Dedifferentiated amniotic fluid mesenchymal stem cell (primary cell): ENCODE results near the gene FAM78B.

ENCODE experiments used
- DNase-seq: peaks from one replicate; pipeline ENCODE4 v3.0.0-alpha.2; 2016; ENCODE audit errors: extremely low spot score

Gene FAM78B

DNA sequence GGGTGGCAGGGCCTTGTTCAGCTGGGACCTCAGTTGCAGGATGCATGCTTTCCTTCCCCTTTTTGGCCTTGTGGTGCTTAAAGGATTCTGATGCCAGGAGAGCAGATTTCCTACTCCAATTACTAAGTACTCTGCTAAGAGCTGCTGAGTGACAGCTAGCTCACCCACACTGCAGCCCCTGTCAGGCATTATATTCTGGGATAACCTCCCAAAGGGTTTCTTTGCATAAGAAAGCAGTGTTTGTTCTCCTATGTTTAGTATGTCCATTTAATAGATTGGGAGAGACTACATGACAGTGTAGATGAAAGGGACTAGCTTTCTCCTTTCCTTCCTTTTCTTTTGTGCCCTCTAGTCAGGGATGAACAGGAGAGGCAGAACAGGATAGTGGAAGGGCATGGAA is 100.7 kb downstream of the FAM78B start:
- no peak for DNase-seq

DNA sequence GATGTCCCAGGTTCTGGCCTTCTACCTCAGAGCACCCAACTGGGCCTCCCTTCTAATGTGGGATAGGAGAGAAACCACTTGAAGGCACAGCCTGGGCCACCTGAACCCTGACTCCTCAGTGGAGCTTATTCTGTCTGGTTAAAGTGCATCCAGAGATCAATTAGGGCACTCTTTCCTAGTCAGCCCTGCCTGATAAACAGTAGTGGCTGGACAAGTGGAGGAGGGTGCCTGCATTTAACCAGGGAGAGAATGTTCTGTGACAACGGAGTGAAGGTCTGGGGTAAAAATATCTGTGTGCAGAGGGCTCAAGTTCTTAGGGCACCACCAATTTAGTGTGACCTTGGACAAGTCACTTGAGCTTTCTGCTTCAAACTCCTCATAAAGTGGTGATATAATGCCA is 101.8 kb downstream of the FAM78B start:
- DNase-seq = no peak

DNA sequence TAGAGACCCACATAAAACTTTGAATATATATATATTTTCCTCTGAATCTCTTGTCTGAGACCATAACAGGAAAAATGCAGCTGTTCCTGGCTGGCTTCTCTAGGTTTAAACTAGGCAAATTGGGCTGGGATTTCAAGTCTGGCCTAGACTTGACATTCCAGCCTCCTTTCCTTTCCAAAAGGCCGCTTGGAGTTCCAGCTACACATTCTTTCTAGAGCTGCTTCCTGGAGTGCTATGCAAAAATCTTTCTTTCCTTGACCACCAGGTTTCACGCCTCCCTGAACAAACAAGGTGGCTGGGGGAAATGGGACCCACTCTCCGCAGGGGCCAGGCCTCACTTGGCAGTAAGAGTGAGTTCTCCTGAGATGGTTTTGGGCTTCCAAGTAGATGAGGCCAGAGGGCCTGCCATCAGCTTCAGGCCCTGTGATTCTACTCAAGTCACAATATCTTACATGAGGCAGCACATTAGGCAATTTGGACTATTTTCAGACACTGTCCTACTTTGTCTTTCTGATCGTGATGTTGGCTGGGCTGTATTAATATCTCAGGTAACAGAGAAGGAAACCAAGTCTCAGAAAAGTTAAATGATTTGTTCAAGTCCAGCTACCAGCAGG is 102.4 kb downstream of the FAM78B start:
- DNase-seq = no peak

DNA sequence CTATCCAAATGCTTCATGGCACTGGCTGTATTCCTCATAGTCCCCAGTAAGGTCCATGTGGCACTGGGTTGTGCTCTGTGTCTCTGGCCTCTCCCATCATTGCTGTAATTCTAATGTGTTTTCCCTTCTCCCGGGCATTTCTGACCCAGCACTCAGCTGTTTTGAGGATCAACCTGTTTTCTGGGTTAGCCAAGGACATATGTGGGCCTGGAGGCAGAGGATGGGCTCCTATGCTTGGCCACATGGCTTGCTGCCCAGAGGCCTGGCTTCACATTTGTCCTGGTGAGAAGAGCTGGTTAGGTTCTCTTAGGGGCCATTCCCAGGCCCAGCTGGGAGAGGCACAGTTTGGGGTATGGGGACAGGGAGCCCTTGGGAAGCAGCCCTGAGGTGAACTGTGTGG is 103.1 kb downstream of the FAM78B start:
- DNase-seq = no peak

DNA sequence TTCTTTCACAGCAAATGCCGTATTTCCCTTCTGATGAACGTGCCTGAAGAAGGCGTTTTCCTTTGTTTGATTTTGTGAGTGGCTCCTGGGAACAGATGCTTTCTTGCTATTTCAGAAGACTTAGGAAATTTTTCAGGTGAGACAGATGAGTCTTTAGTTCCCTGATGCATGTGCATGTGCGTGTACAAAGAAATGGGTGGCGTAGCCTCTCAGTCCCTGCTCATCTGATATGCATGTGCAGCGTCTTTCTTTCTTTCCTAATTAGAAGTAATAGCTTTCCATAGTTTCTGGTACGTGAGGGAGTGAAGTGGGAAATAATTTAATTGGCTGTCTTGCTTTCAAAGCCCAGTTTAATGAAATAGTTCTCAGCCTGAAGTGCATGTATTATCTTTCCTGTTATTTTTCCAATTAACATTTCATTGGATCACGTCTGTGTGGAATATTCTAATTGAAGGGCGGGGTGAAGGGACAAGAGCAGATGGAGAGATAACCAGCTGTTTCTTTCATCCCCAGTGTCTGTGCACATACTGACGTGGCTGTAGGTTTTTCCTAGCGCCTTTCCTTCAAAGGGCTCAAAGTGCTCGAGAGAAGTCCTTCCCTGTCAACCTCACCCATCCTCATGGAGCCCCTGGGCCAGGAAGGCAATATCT is 104.3 kb downstream of the FAM78B start:
- DNase-seq = no peak

DNA sequence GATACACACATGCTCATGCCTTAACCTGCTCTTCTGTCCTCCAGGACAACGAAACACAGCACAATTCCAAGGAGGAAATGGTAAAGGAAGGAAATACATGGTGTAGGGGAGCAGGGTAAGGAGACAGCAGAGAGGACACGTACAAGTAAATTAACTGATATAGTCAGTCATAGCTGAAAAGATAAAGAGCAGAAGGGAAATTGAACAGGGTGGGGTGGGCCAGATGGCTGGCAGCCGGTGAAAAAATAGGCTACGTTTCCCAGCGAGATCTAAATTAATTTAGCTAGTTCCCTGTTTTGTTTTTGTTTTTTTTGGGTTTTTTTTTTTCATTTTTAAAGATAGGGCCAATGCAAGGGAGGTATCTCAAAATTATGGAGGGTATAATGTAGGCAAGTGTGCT is 109.2 kb downstream of the FAM78B start:
- no peak for DNase-seq

DNA sequence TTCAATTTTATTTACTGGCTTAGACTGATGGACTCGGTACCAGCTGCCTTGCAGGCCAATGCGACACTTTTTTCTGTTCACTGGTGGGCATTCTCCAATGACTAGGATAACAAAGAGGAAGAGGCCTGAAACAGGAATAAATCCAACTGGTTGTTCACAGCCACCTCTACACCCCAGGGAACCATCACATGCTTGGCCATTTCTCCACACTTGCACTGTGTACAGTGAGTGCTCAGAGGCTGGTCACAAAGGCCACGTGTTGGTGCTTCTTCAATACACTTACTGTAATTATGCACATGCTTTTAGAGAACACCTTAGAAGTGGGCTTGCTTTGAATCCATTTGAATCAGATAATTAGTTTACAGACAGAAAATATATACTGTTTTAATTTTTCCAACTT is 113.4 kb downstream of the FAM78B start:
- no peak for DNase-seq

DNA sequence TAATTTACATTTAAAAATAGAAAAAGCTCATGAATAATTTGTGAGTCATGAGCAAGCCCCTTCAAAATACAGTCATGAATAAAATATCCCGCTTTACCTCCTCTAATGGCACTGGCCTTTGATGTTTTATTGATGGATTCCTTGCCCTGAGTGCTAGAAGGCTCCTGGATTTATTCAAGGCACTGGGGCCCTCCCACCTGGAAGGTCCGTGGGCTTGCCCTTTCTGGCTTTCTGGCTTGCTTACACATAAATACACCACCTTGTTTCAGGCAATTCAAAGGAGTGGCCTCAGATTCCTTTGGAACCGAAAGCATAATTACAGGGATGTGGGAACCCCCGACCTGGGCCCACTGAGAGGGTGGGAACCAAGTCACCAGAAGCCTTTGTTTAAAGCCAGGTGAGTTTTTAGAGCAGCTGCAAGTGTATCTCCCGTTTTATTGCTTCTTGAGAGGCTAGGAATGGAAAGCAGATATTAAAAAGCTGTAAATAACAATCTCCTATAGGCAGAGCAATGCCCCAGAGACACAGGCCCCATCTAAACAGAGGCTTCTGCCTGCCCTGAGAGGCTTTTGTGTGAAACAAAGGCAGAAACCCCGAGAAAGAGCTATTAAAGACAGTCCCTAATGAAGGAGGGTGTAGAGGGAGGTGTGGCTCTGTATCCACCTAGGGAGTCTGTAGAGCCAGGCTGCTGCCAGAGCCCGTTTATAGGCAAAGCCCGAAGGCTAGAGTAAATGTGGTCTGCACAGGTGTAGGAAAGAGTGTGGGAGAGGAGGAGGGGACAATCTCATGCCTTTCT is 126.4 kb downstream of the FAM78B start:
- DNase-seq = no peak

DNA sequence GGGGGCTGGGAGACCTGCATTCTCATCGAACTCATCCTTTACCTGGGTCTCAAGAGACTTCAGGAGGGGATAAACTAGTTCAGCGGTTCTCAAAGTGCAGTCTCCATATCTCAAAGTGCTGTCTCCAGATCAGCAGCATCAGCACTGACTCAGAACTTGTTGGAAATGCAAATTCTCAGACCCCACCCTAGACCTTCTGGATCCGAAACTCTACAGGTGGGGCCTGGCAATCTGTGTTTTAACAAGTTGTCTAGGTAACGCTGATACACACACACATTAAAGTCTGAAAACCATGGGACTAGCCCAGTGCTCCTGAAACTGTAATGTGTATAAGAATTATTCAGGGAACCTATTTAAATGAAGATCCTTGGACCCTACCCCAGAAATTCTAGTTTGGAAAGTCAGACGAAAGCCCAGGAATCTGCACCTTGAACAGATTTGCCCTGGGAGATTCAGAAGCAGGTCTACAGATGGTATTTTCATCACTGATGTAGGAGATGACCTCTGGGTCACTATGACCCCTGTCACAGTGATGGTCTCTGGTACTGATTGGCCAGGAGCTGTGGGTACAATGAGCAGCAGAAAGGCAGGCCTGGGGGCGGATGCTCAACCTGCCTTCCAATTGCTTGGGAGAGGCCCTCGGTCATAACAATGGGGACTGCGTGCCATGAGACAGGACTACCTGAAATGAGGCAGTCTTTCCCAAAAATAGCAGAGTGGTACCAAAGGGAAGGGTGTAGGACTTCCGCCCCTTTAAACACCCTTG is 127.2 kb downstream of the FAM78B start:
- DNase-seq = no peak

DNA sequence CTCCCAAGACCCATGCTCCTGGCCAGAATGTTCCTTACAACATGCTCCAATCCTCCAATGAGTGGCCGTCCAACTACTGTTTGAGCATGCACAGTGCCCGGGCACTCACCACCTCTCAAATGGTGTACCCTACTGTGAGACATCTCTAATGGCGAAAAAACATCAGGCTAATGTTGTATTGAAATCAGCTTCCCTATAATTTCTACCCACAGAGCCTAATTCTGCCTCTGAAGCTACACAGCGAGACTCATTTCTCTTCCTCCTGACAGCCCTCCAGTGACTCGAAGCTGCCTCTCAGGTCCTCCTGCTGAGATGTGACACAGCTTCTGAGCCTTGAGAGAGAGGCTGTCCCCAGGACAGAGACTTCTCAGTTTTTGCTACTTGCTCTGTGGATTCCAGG is 130.7 kb downstream of the FAM78B start:
- DNase-seq = no peak

DNA sequence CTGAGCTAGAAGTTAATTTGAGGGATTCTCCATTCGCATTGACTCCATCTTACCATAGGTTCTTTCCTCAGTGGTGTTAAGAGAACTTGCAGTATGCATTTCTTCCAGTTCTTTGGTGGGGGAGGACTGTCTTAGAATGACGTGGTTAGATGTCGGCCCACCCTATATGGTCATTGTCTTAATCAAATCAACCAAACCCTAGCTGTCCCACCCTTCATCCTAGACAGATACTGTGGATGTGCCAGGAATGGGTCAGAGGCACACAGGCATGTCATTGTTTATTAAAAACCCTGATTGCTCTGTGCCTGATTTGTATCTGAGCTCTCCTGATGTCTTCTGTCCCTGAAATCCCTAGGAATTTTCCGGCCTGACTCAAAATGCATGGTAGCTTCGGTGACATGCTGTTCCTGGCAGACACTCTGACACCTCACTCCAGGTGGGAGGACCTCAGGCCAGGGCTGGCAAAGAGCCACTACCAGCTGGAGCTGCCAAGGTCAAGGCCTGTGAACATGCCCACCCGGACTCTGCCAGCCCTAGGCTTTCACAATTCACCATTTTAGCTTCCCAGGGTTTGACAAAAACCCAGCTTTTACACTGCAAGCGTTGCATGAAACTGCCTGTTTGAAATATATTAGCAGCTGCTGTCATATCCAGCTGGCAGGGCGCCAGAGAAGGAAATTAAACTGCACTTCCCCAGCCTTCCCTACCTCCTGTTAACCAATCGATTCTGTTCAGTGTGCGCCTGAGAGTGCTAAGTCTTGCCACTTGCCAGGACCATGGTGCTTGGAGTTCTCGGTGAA is 134.0 kb downstream of the FAM78B start:
- no peak for DNase-seq

DNA sequence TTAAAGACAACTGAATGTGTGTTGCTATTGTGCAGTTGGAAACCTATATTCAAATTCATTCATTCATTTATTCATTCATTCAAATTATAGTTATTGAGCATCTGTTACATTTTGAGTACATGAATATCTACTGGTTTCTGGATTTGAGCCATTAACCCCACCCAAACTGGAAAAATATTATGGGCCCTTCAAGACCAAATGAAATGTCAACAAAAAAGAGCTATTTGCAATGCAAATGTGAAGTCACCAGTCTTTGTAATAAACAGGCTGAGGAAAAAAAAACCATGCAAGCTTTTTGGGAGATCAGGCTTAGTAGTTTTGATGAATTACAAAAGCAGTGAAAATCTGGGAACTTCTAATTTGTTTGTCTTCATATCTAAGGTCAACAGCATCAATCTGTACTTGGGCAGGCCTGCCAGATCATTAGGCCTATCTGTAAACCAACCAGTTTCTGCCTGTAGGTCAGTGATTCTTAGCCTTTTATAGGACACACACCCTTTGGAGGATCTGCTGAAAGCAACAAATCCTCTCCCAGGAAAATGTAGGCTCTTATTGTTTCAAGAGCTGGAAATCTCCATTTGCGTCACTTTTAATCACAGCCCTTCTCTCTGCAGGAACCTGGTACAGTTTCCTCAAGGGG is 134.7 kb downstream of the FAM78B start:
- DNase-seq = no peak

DNA sequence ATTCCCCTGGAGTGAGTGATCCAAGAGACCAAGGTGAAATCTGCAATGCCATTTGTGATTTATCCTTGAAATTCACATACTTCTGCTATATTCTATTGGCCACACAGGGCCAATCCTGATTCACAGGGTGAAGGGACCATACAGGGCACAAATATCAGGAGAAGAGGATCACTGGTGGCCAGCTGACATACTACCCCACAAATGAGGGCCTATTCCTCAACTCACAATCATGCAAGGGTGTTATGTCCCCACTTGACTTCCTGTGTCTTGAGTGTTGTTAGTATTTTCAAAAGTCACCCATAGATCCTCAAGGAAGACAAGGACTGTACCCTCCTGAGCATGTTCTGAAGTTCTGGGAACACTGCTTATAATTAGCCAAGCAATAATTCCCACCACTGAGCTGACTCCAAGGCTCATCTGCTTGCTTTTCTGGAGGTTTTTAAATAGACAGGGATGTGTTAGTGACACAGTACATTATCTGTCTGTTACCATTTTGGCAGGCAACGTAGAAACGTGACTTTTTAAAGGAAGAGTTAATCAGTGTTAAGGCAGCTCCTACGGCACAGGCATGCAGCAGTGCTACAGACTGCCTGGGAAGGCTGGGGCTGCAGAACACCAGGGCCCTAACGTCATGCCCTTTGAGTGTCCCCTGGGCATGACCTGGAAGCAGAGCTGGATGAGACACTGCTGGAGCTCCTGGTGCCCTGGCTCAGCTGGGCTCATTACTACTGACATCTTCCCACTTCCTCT is 137.4 kb downstream of the FAM78B start:
- no peak for DNase-seq

DNA sequence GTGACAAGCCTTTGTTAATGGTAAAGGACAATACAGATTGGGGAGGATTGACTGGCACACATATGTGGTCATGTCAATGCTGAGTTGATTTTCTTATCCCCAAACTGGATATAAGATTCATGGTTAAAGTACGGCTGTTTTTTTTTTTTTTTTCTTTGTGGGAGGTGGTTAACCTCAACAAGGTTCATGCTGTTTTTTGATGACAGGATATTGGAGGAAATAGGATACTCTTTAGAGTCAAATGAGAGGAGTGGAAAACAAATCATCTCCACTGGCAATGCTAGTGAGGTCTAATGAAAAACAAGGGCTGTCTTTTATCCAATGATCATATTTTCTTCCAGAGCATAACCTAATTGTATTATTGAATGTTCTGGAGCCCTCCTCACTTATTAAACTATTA is 140.2 kb downstream of the FAM78B start:
- no peak for DNase-seq

DNA sequence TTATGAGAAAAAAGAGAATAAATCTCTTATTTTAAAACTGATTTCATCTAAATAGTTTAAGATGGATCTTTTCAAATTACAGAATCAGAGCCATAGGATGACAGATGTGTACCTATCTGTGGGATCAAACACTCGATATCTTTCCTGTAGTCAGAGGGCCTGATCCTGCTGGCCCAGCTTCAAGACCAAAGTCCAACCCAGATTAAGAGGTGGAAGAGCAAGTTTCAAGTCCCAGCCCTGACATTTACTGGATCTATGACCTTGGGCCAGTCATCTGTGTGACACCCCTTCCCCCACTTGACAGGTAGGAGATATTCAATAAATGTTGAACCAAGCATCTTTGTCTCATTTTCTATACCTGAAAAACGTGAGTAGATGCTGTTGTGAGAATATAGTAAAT is 140.7 kb downstream of the FAM78B start:
- no peak for DNase-seq

DNA sequence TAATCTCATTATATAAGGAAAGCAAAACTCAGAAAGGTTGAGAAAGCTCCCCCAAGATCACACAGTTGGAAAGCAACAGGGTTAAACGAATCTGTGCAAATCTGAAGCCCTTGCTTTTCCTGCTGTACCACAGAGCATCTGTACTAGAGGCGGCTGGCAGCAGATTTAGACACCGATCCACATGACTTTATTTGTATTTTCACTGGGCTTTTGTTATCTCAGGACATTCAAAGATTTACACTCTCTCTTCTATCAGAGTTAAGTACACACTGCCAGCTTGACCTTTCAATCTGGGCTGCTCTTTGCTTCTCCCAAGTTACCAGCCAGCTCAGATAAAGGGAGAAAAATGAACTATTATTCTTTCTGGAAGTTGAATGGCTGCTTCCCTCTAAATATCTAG is 146.6 kb downstream of the FAM78B start:
- no peak for DNase-seq
